VCaP (cell line): ENCODE data around the gene VPS13C.
A peak's percentile ranks its signal among the peaks of the same experiment; 100 is the strongest.

Source experiments
- H3K27ac ChIP-seq: fragments of 450-650 bp; 2 replicates; pipeline ENCODE4 v1.5.1; 2017
- CTCF ChIP-seq: fragments of 450-650 bp; conservative IDR thresholded peaks from 2 replicates; pipeline ENCODE4 v1.5.1; 2017; ENCODE audit warnings: mild to moderate bottlenecking, moderate library complexity

VPS13C gene

GRCh38 chr15:61978225-61978624 lies 82.0 kb downstream of the VPS13C start:
- no peak overlapping the region for H3K27ac ChIP-seq
- no peak for TF ChIP-seq CTCF

GRCh38 chr15:61974759-61975158 lies 85.5 kb downstream of the VPS13C start:
- TF ChIP-seq CTCF, result no peak
- H3K27ac ChIP-seq, result no peak overlapping the region

- no peak for TF ChIP-seq CTCF
- H3K27ac ChIP-seq, result no peak overlapping the region
These were observed 86.1 kb downstream of the VPS13C start for GRCh38 chr15:61974118-61974517.

- no peak overlapping the region for H3K27ac ChIP-seq
- no peak for TF ChIP-seq CTCF
These were observed 108.3 kb downstream of the VPS13C start for GRCh38 chr15:61951949-61952348.

GRCh38 chr15:61946778-61947177 lies 113.5 kb downstream of the VPS13C start:
- no peak for TF ChIP-seq CTCF
- no peak overlapping the region for H3K27ac ChIP-seq

- H3K27ac ChIP-seq, result no peak overlapping the region
- no peak for TF ChIP-seq CTCF
These were observed 116.3 kb downstream of the VPS13C start for GRCh38 chr15:61943992-61944391.

GRCh38 chr15:61938249-61938648 lies 122.0 kb downstream of the VPS13C start:
- peak overlapping the region; percentile 45 for H3K27ac ChIP-seq
- no peak for TF ChIP-seq CTCF
